IPS-20b (cell line): ENCODE results near the gene TEX14.
A peak's percentile ranks its signal among the peaks of the same experiment; 100 is the strongest.

Experiments
- H3K27ac ChIP-seq: one replicate; pipeline ENCODE4 v1.5.1; 2013; ENCODE audit warnings: low read length
- H3K27me3 ChIP-seq: 2 replicates; pipeline ENCODE4 v1.6.1; 2013; ENCODE audit warnings: mild to moderate bottlenecking, low read length, inconsistent platforms; ENCODE audit not compliant: insufficient read depth
- H3K36me3 ChIP-seq: 2 replicates; pipeline ENCODE4 v1.6.1; 2013; ENCODE audit warnings: low read depth, mild to moderate bottlenecking, inconsistent platforms, low read length, moderate library complexity; ENCODE audit not compliant: insufficient read depth
- H3K4me1 ChIP-seq: 2 replicates; pipeline ENCODE4 v1.6.1; 2013; ENCODE audit warnings: mild to moderate bottlenecking, control low read depth, inconsistent platforms, low read length, moderate library complexity; ENCODE audit not compliant: insufficient read depth
- H3K4me3 ChIP-seq: 2 replicates; pipeline ENCODE4 v1.5.1; 2013; ENCODE audit warnings: mild to moderate bottlenecking, low read length, inconsistent platforms
- H3K9ac ChIP-seq: 2 replicates; pipeline ENCODE4 v1.6.1; 2013; ENCODE audit warnings: low read depth, mild to moderate bottlenecking, inconsistent platforms, low read length, moderate library complexity
- H3K9me3 ChIP-seq: 2 replicates; pipeline ENCODE4 v1.6.1; 2013; ENCODE audit warnings: mild to moderate bottlenecking, low read depth, low read length, inconsistent platforms; ENCODE audit not compliant: insufficient read depth

The TEX14 gene

DNA sequence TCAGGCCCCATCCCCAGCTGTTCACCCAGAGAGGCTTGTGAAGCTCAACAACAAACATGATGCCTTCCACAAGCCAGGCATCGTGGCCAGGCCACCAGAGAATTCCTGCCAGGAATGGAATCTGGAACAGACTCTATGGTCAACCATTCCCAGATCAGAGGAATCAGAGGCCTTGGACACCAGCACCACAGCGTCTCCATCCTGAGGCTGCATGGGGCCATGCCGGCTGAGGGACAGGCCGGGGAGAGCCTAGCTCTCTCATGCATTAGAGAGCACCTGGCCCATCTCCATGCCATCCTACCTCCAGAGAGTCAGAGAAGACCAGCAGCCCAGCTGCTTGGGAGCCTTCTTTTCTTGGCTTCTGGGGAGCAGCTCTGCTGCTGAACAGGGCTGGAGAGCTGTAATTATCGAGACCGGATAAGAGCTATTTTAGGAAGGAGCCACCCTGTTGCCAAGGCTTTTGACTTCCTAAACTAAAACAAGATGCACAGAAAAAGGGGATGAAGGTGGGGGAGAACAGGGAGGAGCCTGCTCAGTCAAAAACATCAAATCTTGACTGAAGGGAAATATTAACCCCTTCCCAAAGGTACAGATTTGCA, 152.9 kb downstream of the TEX14 start:
- Histone ChIP-seq H3K36me3 (no peaks in the 10 kb centered on the region), H3K9me3 (no peaks in the 10 kb centered on the region), H3K4me3 (no peak overlapping the region), H3K9ac (no peak overlapping the region), H3K27me3 (0 out of 2 replicates have a peak, but pooled peaks cover 8% of the 10 kb centered on the region), H3K4me1 (no peaks in the 10 kb centered on the region), H3K27ac (no peak overlapping the region)

DNA sequence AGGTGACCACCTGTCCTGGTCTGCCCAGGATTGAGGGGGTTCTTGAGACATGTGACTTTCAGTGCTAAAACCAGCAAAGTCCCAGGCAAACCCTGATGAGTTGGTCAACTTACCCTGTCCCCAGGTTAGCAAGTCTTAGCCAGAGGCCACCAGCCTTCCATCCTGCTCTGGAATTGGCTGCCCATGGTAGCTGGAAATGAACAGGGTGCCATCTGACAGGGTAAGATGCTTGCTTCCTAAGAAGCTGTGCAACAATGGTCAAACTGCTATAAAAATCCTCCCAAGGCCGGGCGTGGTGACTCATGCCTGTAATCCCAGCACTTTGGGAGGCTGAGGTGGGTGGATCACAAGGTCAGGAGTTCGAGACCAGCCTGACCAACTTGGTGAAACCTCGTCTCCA, 154.6 kb downstream of the TEX14 start:
- Histone ChIP-seq H3K27ac (no peak overlapping the region), H3K9me3 (no peaks in the 10 kb centered on the region), H3K9ac (no peak overlapping the region), H3K27me3 (peaks cover 25% of the 10 kb centered on the region), H3K4me3 (no peak overlapping the region), H3K36me3 (no peaks in the 10 kb centered on the region), H3K4me1 (no peaks in the 10 kb centered on the region)

GRCh38 chr17:58536542-58536941, 155.3 kb downstream of the TEX14 start:
- Histone ChIP-seq H3K9ac (no peak overlapping the region), H3K36me3 (no peaks in the 10 kb centered on the region), H3K27ac (no peak overlapping the region), H3K4me3 (no peak overlapping the region), H3K4me1 (no peaks in the 10 kb centered on the region), H3K27me3 (peaks cover 26% of the 10 kb centered on the region), H3K9me3 (no peaks in the 10 kb centered on the region)

DNA sequence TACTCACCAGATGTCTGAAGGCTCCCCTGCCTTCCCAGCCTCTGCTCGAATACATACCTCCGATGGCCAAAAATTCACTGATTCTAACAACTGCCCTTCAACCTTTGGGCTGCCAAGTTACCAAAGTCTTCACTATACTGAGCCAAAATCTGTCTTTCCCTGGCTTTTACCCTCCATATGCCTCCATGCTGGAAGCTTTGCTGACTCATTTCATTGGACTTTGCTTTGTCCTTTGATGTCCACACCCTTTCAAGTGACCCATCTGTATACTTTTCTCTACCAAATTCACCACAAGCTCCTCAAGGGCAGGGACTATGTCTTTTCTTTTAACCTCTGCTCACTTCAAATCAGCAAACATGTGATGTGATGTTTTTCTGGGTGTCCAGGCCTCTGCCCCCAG, 156.4 kb downstream of the TEX14 start:
- no peaks in the 10 kb centered on the region for H3K36me3 ChIP-seq
- no peaks in the 10 kb centered on the region for H3K9me3 ChIP-seq
- H3K4me3 ChIP-seq: no peak overlapping the region
- peaks cover 5% of the 10 kb centered on the region; the same call in 1 of the 2 replicates for H3K4me1 ChIP-seq
- peaks cover 37% of the 10 kb centered on the region for H3K27me3 ChIP-seq
- no peak overlapping the region for H3K9ac ChIP-seq
- no peak overlapping the region for H3K27ac ChIP-seq

DNA sequence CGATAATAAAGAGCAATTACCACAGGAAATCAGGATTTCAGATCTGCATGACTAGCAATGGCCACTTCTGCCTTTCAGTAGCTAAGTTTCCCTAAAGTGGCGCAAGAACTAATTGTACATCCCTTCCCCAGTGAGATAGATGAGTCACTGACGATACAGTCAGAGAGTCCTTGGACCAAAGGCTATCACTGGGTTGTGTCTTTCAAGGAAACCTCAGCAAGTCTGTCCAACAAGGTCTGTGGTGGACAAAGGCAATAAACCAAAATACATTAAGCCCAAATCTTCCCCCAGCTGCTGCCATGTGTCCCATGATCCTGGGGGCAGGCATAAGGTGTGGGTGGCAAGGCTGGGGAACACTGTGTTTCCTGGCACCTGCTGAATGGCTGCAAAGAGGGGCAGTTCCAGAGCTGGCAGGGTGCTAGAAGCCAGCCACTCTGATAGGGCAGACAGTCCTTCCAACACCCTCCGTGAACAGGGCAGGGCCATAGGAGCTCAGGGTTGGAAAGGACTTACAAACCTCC, 156.9 kb downstream of the TEX14 start:
- Histone ChIP-seq H3K27ac (no peak overlapping the region), H3K4me3 (no peak overlapping the region), H3K36me3 (no peaks in the 10 kb centered on the region), H3K9me3 (no peaks in the 10 kb centered on the region), H3K27me3 (peaks cover 41% of the 10 kb centered on the region), H3K9ac (no peak overlapping the region), H3K4me1 (peaks cover 5% of the 10 kb centered on the region; the same call in 1 of the 2 replicates)

DNA sequence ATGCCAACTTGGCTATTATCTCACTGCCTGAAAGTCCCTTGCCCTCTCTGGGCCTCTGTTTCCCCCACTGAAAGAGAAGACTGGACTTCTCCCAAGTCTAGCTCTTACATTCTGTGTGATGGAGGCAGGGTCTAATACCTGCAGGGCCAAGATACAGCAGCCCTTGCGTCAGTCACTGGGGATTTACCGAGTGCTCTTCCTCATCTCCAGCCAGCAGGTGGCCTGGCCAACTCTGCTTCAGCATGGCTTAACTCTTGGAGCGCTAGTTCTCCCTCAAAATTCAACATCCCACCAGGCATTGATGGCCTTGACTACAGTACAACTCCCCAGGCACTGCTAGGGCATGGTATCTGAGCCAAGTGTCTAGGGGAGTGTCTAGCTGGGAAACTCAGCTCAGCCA, 157.5 kb downstream of the TEX14 start:
- Histone ChIP-seq H3K9ac (no peak overlapping the region), H3K4me3 (no peak overlapping the region), H3K4me1 (peaks cover 5% of the 10 kb centered on the region; the same call in 1 of the 2 replicates), H3K9me3 (no peaks in the 10 kb centered on the region), H3K27ac (no peak overlapping the region), H3K36me3 (no peaks in the 10 kb centered on the region), H3K27me3 (peaks cover 43% of the 10 kb centered on the region)

DNA sequence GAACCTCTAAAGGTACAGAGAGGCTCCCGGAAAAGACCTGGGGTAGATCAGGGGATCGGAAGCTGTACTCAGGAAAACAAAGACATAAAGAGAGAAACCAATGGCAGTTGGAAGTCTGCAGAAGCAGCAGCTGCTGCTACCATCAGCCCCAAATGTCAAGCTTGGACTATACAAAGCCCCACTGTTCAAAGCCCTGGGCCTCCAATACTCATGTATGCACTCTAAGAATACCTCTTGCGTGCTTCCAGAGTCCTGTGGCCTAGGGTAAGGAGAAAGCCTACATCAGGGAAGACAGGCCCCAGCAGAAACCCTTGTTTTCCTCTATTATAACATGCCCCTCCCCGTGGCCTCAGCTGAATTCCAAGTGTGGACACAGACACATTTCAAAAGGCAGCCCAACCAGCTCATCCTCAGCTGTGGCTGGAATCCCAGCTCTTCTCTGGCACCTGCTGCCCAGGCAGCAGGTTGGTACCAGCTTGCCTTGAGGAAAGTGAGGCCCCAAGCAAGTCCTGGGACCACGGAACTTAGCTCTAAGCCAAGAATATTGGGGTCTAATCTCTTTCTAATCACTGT, 158.1 kb downstream of the TEX14 start:
- H3K27ac ChIP-seq: no peak overlapping the region

DNA sequence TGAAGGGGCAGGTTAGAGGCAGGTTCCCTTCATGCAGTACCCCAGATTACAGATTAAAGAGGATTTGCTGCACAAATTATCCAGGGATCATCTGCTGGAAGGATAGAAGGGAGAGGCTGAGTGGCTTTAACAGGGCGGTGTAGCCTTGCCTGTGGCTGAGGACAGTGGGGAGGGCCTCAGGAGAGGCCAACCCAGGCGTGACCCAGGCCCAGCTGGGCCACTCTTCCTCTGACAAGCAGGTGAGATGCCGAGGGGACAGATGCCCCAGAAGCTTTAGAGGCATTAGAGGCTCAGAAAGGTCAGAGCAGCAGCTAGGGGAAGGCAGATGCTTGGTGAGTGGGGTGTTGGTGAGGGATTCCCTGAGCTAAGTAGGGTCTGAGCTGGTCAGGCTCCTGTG, 159.3 kb downstream of the TEX14 start:
- Histone ChIP-seq H3K9me3 (no peaks in the 10 kb centered on the region), H3K27ac (no peak overlapping the region), H3K9ac (peak overlapping the region; percentile 32; the same call in 1 of the 2 replicates), H3K4me1 (peaks cover 5% of the 10 kb centered on the region; the same call in 1 of the 2 replicates), H3K4me3 (peak overlapping the region; percentile 78), H3K27me3 (peaks cover 43% of the 10 kb centered on the region), H3K36me3 (no peaks in the 10 kb centered on the region)

More for the DNA sequence above, 158.1 kb downstream of the TEX14 start:
- H3K27me3 ChIP-seq: peaks cover 43% of the 10 kb centered on the region
- H3K9ac ChIP-seq: no peak overlapping the region
- H3K36me3 ChIP-seq: no peaks in the 10 kb centered on the region
- peaks cover 5% of the 10 kb centered on the region; the same call in 1 of the 2 replicates for H3K4me1 ChIP-seq
- H3K9me3 ChIP-seq: no peaks in the 10 kb centered on the region
- H3K4me3 ChIP-seq: no peak overlapping the region

- Histone ChIP-seq H3K27me3 (peaks cover 43% of the 10 kb centered on the region), H3K36me3 (no peaks in the 10 kb centered on the region), H3K9ac (peak overlapping the region; percentile 38; the same call in 1 of the 2 replicates)
Observed at GRCh38 chr17:58531661-58532554, 159.9 kb downstream of the TEX14 start.

DNA sequence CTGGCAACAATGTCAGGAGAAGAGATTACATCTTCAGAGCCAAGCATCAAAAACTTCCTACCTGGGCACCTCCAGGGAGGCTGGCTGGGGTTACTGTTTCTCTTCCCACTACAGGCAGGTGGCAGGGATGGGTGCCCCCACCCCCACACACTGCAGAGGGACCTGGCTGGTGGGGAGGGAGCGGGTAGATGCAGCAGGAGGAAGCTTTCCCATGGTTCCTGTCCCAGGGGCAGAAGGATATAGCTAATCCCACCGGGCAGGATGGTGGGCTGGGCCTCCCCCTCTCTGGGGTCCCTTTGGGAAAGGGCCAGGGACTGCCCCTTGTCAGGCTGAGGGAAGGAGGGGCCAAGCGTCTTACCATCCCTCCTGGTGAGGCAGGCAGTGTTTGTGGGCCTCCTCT, 160.7 kb downstream of the TEX14 start:
- Histone ChIP-seq H3K36me3 (no peaks in the 10 kb centered on the region), H3K27me3 (peaks cover 43% of the 10 kb centered on the region), H3K9me3 (no peaks in the 10 kb centered on the region), H3K4me3 (peak overlapping the region; percentile 78), H3K4me1 (peaks cover 5% of the 10 kb centered on the region; the same call in 1 of the 2 replicates), H3K27ac (no peak overlapping the region), H3K9ac (peak overlapping the region; percentile 38; the same call in 1 of the 2 replicates)

More at GRCh38 chr17:58531661-58532554, 159.9 kb downstream of the TEX14 start:
- H3K27ac ChIP-seq: no peak overlapping the region
- peak overlapping the region; percentile 78 for H3K4me3 ChIP-seq
- no peaks in the 10 kb centered on the region for H3K9me3 ChIP-seq
- H3K4me1 ChIP-seq: peaks cover 5% of the 10 kb centered on the region; the same call in 1 of the 2 replicates

DNA sequence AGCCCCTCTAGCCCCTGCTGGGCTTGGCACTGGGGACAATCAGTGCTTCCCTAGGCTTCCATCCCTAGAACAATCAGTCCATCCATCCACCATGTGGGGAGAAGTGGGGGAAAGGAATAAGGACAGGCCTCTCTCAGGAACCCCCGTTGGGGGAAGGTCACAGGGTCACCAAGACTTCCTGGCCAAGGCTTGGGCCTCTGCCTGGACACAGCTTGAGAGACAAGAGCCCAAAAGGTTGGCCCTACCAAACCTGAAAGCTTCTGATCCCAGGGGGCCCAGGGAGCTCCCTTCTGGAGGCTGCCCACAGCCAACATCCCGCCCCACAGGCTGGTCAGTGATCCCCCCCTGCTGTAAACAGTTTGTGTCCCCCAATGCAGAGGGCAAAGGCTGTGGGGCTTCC, 161.2 kb downstream of the TEX14 start:
- H3K4me3 ChIP-seq: no peak overlapping the region
- H3K27me3 ChIP-seq: peaks cover 38% of the 10 kb centered on the region
- H3K36me3 ChIP-seq: no peaks in the 10 kb centered on the region
- peaks cover 5% of the 10 kb centered on the region for H3K4me1 ChIP-seq
- H3K27ac ChIP-seq: no peak overlapping the region
- no peaks in the 10 kb centered on the region for H3K9me3 ChIP-seq
- no peak overlapping the region for H3K9ac ChIP-seq
